Hematopoietic multipotent progenitor cell treated with erythropoietin and hydrocortisone succinate and interleukin-3 and kit ligand, for 15 days (in vitro differentiated cells): ENCODE data around the gene RASGRP1.
A peak's percentile ranks its signal among the peaks of the same experiment; 100 is the strongest.

Experiments used
- DNase-seq: peaks from one replicate; pipeline ENCODE4 v3.0.0-alpha.2; 2015; ENCODE audit warnings: low spot score

The RASGRP1 gene

DNA sequence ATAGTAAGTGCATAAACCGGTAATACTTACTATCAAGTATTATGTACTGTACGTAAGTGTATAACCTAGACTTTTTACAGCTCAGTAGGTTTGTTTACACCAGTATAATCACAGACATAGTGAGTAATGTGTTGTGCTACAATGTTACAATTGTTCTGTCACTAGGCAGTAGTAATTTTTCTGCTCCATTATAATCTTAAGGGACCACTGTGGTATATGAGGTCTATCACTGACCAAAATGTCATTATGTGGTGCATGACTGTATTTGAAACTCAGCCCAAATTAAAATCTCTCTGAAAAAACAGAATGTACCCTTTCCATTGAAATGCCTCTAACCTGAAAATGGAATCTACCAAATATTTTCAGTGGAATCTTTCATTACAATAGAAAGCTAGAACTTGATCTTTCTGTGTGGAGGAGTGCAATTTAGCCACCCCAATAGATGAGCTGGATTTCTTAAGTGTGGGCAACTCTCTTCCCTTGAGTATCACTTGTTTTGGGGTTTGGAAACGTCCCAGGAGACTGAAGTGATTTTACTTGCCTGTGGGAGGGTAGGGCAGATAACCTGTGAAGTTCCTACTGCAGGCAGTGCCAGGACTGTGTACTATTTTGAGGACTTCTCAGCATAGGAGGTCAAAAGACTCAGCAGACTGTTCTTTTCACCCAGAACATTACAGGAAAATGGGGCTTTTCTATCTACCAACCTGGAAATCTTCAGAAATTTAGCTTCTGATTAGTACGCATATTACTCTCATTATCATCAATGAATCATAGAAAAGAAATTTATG lies 59.7 kb downstream of the RASGRP1 start:
- DNase-seq: no peak

DNA sequence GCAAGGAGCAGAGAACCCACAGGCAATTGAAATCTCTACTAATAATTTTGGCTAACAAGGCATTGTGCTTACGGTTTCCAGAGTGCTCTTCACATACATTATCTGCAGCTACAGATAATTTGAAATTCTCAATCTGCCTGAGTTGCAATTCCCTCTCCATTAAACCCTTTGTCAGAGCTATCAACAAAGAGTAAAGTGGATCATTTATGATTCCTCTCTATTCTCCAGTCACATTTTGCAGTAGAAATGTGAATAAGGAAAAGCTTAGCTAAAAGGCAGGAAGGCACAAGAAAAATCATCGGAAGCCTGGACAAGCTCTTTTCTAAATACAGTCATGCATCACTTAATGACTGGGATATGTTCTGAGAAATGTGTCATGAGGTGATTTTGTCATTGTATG lies 61.1 kb downstream of the RASGRP1 start:
- DNase-seq: no peak

DNA sequence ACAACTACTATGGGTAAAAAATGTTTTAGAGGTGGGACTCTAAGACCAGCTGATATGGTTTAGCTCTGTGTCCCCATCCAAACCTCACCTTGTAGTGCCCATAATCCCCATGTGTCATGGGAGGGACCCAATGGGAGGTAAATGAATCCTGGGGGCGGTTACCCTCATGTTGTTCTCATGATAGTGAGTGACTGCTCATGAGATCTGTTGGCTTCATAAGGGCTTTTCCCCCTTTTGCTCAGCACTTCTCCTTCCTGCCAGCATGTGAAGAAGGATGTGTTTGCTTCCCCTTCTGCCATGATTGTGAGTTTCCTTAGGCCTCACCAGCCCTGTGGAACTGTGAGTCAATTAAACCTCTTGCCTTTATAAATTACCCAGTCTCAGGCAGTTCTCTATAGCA lies 65.0 kb downstream of the RASGRP1 start:
- DNase-seq: no peak

DNA sequence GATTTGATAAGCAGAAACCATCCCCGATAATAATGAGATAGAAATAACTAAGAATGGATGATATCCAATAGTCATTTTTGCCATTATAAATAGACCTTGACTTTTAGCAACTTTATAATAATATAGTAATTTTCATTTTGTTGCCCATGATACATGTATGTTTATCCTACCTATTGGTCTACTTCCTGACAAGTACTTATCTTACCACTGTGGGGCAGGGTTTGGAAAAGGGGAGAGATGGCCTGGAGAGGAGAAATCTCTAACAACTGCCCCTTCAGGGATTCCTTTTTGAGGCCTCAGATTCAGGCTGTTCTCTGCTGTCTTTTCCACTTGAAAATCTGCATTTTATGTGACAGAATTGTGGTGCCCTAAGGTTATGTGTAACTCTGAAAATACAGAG lies 68.5 kb downstream of the RASGRP1 start:
- no peak for DNase-seq

DNA sequence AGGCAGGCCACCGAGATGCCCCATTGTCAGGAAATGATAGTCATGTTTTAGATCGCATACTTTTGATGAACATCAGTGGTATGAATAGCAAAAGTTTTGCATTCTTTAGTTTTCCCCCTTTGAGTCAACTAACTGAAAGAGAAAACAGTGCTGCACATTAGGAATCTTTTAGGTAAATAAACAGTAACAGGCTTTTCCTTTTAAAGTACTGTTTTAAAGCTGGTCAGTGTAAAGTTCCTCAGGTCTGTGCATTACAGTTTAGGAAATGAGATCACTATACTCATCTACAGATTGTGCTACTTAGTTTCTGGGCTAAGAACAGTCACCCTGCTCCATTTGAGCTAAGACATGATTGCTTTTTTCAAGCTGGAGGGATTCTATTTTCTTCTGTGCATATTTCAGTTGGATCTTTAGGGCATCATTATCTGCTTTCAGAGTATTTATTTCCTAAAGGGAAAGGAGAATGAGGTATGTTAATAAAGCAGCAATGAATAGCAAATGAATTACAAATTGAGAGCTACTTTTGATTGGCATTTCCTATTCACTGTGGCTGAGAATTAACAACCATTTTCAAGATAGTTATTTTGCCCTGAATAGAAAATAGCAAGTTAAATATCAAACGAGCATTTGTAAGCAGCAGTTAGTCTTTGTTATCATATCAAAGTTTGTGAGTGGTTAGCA lies 74.2 kb downstream of the RASGRP1 start:
- no peak for DNase-seq

DNA sequence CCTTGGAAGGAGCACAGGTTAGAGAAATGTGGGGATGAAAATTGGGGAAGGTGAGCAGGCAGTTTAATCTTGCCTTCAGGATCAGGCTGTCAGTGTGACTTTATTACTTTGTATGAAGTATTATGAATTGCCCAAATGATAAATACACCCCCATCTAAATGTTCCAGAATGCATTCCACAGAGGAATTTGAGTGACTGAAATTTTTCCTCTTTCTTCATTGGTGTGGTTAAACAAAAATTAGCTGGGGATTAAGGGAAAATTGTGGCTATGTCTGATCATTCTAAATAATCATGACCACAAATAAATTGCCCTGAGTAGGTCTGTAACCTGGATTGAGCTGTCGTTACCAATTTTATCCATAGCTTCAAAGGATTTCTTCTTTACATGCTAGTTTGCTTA lies 77.2 kb downstream of the RASGRP1 start:
- no peak for DNase-seq

DNA sequence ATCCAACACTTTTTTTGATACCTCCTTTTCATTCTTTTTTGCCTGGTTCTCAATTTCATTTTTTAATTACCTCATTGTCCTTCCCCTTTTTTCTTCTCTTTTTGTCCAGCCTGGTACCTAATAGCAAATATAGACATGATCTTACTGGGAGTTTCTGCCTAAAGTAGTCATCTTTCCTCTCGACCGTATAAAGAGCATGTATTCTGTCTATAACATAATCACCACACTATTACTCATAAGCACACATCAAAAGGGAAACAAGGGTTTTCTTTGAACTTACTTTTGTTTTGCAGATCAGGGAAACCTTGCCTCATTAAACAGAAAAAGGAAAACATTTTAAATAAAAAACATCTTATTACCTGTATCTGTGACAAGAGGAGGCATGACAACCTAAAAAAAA lies 77.7 kb downstream of the RASGRP1 start:
- no peak for DNase-seq

DNA sequence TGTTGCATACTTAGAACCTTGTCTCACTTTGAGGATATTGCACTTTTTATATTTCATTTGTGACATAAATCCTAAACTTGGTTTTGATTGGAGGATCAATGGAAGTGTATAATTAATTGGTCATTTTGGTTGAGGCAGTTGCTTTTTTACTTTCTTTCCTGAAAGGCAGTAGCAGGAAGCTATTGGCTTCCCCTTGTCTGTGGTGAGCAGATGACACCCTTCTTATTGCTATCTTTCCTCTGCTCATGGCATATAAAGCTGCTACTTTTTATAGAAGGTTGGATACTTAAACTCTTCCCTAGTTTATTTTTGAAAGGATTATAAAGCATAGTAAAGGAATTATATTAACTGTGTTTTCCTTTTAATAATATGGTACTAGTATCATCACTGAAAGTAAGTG lies 82.0 kb downstream of the RASGRP1 start:
- no peak for DNase-seq

DNA sequence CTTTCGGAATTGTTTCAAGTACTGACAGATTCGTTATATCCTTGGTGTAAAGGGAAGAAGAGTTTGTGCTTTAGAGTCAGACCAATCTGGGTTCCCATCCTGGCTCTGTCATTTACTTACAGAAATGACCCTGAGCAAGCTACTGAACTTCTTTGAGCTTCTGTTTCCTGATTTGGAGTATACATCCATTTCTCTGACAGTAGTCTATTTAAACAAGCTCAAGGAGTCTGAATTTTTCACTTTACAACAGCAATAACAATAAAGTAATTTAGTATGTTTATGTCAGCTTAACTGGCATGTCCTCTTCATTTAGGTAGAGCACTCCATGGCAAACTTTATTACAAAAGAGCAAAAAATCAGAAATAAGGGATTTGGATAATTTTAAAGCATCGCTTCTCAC lies 82.9 kb downstream of the RASGRP1 start:
- DNase-seq: no peak

DNA sequence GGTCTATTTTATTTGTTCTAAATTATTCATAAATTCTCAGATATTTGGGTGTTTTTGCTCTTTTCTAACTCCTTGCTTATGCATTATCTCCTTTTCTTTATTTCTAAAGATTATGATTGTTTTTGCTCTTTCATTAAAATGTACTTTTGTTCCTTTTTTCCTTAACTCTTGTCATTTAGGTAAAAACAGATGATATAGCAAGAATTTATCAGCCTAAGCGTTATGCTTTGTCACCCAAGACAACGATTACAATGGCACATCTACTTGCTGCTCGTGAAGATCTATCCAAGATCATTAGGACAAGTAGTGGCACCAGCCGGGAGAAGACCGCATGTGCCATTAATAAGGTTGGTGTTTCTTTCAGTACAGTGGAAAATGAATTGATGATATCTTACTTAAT lies 83.5 kb downstream of the RASGRP1 start:
- DNase-seq: no peak

DNA sequence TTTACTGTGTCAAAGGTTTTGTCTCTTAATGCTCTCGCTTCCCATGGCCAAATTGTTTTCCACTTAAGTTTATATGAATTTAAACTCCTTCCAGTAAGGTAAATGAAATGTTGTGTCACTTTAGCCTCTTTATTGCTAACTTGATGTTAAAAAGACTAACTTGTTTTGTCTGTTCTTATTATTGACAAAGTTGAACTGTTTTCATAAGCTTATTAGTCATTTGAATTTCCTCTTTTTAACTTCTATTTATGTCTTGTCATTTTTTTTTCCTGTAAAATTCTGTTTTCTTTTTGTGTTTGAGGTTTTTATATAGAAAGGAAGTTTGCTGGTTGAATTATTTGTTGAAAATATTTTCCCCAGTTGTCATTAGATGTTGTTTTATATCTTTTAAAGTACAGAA lies 84.9 kb downstream of the RASGRP1 start:
- no peak for DNase-seq

DNA sequence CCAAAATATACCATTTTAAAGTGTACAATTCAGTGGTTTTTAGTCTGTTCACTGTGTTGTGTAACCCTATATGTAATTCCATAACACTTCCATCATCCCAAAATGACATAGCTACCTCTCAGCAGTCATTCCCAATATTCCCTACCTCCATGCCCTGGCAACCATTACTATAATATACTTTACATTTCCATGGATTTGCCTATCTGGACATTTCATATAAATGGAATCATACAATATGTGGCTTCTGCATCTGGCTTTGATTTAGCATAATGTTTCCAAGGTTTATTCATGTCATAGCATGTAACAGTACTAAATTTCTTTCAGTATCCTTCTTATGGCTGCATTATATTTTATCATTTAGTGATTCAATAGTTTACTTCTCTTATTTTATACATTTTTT lies 85.3 kb downstream of the RASGRP1 start:
- DNase-seq: no peak

DNA sequence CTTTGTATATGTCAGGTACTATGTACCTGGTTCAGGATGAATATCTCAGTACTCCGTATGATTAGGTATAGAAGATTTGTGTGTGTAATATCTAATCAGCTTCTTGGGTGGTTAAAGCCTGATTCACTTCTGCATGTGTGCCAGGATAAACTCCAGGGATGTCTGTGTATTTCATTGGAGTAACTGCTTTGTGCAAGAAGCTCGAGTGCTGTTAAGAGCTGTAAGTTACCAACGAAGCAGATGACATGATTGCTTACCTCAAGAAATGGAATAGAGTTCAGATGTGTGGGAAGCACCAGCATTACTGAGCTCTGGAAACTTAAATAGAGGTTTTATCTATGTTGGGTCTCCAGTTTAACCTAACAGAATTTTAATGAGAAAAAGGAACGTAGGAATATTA lies 87.0 kb downstream of the RASGRP1 start:
- DNase-seq: no peak

DNA sequence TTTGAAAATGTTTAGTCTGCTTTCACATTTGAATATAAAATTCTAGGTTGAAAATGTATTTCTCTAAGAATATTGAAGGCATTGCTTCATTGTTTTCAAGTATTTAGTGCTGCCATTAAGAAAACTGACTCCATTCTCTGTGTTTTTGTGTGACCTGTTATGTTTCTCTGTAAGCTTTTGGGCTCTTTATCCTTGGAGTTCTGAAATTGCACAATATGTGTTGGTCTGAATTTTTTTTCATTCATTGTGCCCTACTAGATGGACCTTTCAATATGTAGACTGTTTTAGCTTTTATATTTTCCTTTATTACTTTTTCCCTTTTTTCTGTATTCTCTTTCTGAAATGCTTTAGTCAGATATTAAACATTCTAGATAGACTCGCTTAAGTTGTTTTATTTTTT lies 88.5 kb downstream of the RASGRP1 start:
- no peak for DNase-seq

DNA sequence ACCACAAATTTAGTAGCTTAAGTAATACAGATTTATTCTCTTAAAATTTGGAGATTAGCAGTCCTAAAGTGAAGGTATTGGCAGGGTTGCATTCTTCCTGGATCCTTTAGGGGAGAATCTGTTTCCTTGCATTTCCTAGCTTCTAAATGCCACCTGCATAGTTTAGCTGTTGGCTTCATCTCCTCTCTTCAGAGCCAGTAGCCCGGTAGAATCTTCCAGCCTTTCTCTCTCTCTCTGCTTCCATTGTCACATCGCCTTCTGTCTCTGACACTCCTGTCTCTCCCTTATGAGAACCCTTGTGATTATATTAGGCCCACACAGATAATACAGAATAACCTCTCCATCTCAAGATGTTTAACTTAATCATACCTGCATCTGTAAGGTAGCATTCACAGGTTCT lies 89.3 kb downstream of the RASGRP1 start:
- DNase-seq: no peak

DNA sequence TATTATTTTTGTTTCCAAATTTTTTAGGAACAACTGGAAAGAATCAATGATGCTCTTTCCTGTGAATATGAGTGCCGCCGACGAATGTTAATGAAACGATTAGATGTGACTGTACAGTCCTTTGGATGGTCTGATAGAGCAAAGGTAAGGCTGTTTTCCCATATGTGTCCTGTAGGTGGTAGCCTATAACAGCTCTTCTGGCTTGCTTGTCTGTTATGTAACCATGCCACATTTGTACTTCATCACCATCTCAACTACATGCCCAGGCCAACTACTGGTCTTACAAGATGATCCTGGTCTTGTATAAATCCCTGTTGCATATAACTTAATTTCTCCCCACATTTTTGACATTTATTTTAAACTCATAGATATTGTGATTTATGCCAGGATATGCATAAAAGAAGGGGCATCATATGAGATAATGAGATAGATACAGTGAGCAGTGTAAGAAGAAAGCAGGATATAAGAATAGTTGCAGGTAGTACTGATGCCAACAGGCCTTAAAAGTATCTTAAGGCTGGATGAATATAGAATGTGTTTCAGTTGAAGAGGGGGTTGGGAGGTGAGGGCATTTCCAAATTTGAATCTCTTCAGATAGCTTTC lies 90.4 kb downstream of the RASGRP1 start:
- DNase-seq: peak; percentile 39

DNA sequence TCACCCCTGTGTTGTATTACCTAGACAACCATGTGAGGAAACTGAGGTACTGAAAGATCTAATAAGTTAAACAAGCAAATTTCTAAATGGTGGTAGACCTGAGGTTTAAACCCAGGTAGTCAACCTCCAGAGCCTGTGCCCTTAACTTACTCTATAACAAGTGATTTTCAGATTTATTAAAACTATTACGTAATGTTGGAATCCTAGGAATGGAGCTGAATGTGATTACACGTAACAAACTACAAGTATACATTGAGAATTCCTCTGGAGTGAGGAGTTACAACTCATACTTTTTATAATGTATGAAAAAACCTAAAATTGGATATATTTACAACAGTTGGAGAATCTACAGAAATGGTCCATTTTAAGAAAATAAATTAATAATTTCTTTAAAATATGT lies 92.6 kb downstream of the RASGRP1 start:
- no peak for DNase-seq

DNA sequence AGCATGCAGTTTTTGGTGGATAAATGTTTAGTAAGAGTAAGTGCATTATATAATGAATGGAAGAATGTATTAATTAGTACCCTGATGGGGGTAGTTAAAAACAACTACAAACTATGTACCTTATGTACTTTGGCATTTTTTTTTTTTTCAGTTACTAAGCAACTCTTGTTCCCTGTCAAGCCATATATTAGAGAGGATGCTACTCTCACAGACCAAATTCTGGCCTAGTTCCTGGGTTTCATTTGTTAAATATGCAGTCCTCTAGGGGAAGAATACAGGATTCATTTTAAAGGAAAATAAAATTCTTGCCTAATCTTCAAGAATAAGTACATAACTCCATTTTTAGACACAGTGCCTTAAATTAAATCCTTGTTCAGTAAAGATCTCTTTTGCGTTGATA lies 93.8 kb downstream of the RASGRP1 start:
- no peak for DNase-seq

DNA sequence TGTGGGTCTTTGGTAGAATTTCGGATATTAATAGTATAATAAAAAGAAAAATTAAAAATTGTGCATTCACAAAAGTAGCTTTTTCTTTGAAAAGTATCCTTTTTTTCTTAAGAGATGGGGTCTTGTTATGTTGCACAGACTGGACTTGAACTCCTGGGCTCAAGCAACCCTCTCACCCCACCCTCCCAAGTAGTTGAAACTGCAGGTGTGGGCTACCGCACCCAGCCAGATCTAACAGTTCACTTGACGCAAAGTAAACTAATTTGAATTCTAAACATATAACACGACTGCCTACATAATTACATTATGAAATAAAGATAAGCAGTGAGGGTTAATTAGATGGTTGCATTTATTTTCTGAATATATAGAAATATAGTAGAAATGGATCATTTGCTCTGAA lies 99.9 kb downstream of the RASGRP1 start:
- DNase-seq: no peak

DNA sequence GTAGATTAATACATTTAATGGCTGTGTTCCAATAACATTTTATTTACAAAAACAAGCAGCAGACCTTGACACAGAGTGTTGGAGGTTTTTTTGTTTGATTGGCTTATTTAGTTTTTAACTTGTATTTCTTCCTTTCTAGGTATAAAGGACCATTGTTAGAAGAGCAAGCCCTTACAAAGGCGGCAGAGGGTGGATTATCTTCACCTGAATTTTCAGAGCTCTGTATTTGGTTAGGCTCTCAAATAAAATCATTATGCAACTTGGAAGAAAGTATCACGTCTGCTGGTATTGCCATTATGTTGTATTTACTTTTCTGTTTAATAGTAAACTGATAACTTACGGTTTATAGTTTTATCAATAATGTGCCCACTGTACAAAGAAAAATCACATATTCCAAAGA lies 100.7 kb downstream of the RASGRP1 start:
- DNase-seq: no peak

DNA sequence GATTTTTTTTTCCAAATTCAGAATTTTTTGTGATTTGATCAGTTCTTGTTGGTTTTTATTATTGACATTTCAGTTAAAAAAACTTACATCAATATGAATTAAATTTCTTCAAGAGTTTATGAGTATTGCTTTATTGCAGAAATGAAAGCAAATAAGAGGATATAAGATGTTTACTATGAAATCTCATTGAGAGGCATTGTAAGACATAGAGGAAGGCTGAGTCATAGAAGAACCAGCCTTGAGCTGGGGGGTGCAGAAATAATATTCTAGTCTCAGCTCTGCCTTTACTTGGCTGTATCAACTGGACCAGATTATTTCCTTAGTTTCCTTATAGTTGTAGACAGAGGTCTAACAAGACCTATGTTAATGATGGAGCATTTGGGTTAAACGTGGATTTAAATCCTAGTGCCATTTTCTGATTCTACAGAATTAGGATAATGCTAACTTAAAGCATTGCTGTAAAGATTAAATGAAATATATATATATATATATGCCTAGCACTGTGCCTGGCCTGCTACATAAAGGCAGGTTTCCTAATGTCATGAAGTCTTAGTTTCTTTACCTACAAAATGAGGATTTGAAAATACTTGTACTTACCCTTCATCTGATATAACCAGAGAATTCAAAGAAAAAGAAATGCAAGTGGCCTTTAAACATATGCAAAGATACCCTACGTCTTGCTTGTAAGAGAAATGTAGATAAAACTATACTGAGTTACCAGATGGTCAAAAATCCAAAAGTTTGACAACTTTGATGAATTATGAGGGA lies 103.4 kb downstream of the RASGRP1 start:
- no peak for DNase-seq

DNA sequence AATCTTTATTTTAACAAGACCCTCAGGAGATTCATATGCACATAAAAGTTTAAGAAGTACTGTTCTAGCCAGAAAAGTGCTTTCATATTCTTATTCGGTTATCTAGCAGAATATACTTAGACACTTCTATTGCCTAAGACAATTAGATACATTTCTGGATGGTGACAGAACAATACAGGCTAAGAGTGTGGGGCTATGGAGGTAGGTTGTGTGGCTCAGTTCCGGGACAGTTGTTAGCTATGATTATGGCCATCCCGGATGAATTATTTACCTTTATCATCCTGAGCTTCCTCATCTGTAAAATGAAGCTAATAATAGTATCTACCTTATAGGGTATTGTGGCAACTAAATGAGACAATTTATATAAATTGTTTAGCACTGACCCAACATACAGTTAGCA lies 104.1 kb downstream of the RASGRP1 start:
- DNase-seq: no peak

DNA sequence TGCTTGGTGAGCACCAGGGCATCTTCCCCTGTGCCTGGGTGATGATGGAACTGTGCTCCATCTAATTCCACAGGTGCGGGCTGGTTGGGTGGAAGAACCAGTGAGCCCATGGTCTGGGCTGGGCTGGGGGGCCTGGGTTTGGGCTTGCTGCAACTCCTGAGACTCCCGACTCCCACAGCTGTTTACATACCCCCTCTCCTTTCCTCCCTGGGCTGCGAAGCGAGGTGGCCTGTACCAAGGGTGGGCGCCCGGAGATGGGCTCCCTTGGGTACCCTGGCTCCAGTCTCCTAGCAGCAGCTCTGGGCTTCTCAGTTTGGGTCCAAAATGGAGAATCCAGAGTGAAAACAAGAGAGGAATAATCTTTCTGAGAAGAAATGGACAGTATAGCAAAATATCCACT lies 105.1 kb downstream of the RASGRP1 start:
- no peak for DNase-seq
